Measurements from ENCODE around the gene PTPRT. TPM values are rescaled to one million over a fixed set of nuclear protein-coding genes. Genes with fewer than 3 reads are reported as not detected.

The PTPRT gene
- total RNA-seq, 1 experiment from 2014 or later = not detected

- RAD21 ChIA-PET (ENCODE audit: low non-redundant PET in 1 of 2, low total read pairs in 2 of 2, uncharacterized antibody in 2 of 2, unreplicated experiment in 2 of 2) = no interaction called here
- CTCF ChIA-PET = no interaction called here
Measured at GRCh38 chr20:42447270-42447669, 742.4 kb downstream of the PTPRT start.

More at GRCh38 chr20:42447270-42447669, 742.4 kb downstream of the PTPRT start:
- no peak for ATAC-seq
- no peak overlapping the region for H3K9ac ChIP-seq (ENCODE audit: low read length)
- H3K9me3 ChIP-seq (ENCODE audit: control insufficient read depth in 1 of 2, insufficient read depth in 1 of 2, low read depth in 1 of 2, low read length in 2 of 2) = peaks cover 19 to 34% of the 10 kb centered on the region in 2 experiments; a peak in 2 of 4 replicates
- no peak overlapping the region for H3K4me2 ChIP-seq (ENCODE audit: low read length)
- TF ChIP-seq ZNF274 (IDR thresholded peaks at IDR 0.05; ENCODE audit: low read depth, low read length) (no peak), ELF1 (IDR thresholded peaks at IDR 0.05; ENCODE audit: borderline replicate concordance, low read depth) (no peak), JUND (IDR thresholded peaks at IDR 0.05) (no peak), POLR2A (IDR thresholded peaks at IDR 0.05; ENCODE audit: borderline replicate concordance, extremely low read depth, insufficient read depth, insufficient read length) (no peak), EGR1 (IDR thresholded peaks at IDR 0.05; ENCODE audit: low read depth) (no peak), CTCF (IDR thresholded peaks at IDR 0.05 in 2 of 3, conservative IDR thresholded peaks at IDR 0.05 in 1 of 3; ENCODE audit: borderline replicate concordance in 1 of 3, insufficient read depth in 1 of 3, low read depth in 2 of 3, low read length in 2 of 3) (no peak), ZFX (IDR thresholded peaks at IDR 0.05) (no peak), YY1 (IDR thresholded peaks at IDR 0.05; ENCODE audit: extremely low read depth, insufficient replicate concordance, low read depth, low read length) (no peak), ATF3 (IDR thresholded peaks at IDR 0.05) (no peak)
- no peak overlapping the region for H2AFZ ChIP-seq (ENCODE audit: low read depth, low read length, poor library complexity, severe bottlenecking)
- no peaks in the 10 kb centered on the region for H3K4me1 ChIP-seq (ENCODE audit: control insufficient read depth in 1 of 2, insufficient read depth in 2 of 2, low read length in 2 of 2)
- no TSS peak for BruUV-seq (replicated peaks)
- no peaks in the 10 kb centered on the region for H4K20me1 ChIP-seq (ENCODE audit: insufficient read depth)
- DNase-seq (ENCODE audit: low read depth, low spot score) = no peak
- POLR2A ChIA-PET = no interaction called here
- intact Hi-C loops (cut with micrococcal nuclease) = no loop called here
- H3K27me3 ChIP-seq (ENCODE audit: insufficient read depth, low read length) = no peaks in the 10 kb centered on the region
- no peak overlapping the region for H3K4me3 ChIP-seq (replicated peaks in 1 of 2; ENCODE audit: low read depth in 1 of 2, low read length in 2 of 2)
- H3K36me3 ChIP-seq (ENCODE audit: control insufficient read depth in 1 of 2, insufficient read depth in 2 of 2, low read length in 2 of 2) = no peaks in the 10 kb centered on the region
- no peaks in the 10 kb centered on the region for H3K79me2 ChIP-seq (ENCODE audit: insufficient read depth, low read length)
- no peaks in the 10 kb centered on the region for H3K9me2 ChIP-seq (ENCODE audit: insufficient read depth)
- H3K27ac ChIP-seq (ENCODE audit: low read depth, low read length) = no peak overlapping the region

Data from HCT116 (cell line).